HEK293 (cell line): ENCODE data around the gene MRPS18A.

Experiments
- FEZF1 ChIP-seq: fragments of 450-650 bp; formaldehyde crosslinking; IDR thresholded peaks from 2 replicates; pipeline ENCODE4 v1.5.1; 2016; ENCODE audit warnings: missing biosample characterization, missing genetic modification characterization
- PATZ1 ChIP-seq: fragments of 450-650 bp; formaldehyde crosslinking; IDR thresholded peaks from 2 replicates; pipeline ENCODE4 v1.5.1; 2016; ENCODE audit warnings: missing biosample characterization, missing genetic modification characterization
- PRDM10 ChIP-seq: fragments of 450-650 bp; formaldehyde crosslinking; IDR thresholded peaks from 2 replicates; pipeline ENCODE4 v1.5.1; 2016; ENCODE audit warnings: missing biosample characterization, missing genetic modification characterization
- RBAK ChIP-seq: fragments of 450-650 bp; formaldehyde crosslinking; IDR thresholded peaks from 2 replicates; pipeline ENCODE4 v1.5.1; 2016; ENCODE audit warnings: missing biosample characterization, missing genetic modification characterization
- ZBTB1 ChIP-seq: fragments of 450-650 bp; formaldehyde crosslinking; IDR thresholded peaks from 2 replicates; pipeline ENCODE4 v1.5.1; 2016; ENCODE audit warnings: missing biosample characterization, missing genetic modification characterization
- ZNF169 ChIP-seq: fragments of 450-650 bp; formaldehyde crosslinking; IDR thresholded peaks from 2 replicates; pipeline ENCODE4 v1.5.1; 2016; ENCODE audit warnings: missing biosample characterization, missing genetic modification characterization
- ZNF19 ChIP-seq: fragments of 450-650 bp; formaldehyde crosslinking; IDR thresholded peaks from 2 replicates; pipeline ENCODE4; 2016; ENCODE audit warnings: missing biosample characterization, missing genetic modification characterization, low read depth
- ZNF214 ChIP-seq: fragments of 450-650 bp; formaldehyde crosslinking; IDR thresholded peaks from 2 replicates; pipeline ENCODE4 v1.5.1; 2017; ENCODE audit warnings: missing biosample characterization, mild to moderate bottlenecking, missing genetic modification characterization, borderline replicate concordance
- ZNF221 ChIP-seq: fragments of 450-650 bp; formaldehyde crosslinking; IDR thresholded peaks from 2 replicates; pipeline ENCODE4 v1.5.1; 2017; ENCODE audit warnings: missing biosample characterization, missing genetic modification characterization, borderline replicate concordance
- ZNF223 ChIP-seq: fragments of 450-650 bp; formaldehyde crosslinking; IDR thresholded peaks from 2 replicates; pipeline ENCODE4 v1.5.1; 2016; ENCODE audit warnings: missing biosample characterization, missing genetic modification characterization
- ZNF266 ChIP-seq: fragments of 450-650 bp; formaldehyde crosslinking; IDR thresholded peaks from 2 replicates; pipeline ENCODE4 v1.5.1; 2016; ENCODE audit warnings: missing biosample characterization, missing genetic modification characterization, low read depth
- ZNF280C ChIP-seq: fragments of 450-650 bp; formaldehyde crosslinking; IDR thresholded peaks from 2 replicates; pipeline ENCODE4 v1.5.1; 2016; ENCODE audit warnings: missing biosample characterization, missing genetic modification characterization
- ZNF280D ChIP-seq: fragments of 450-650 bp; formaldehyde crosslinking; IDR thresholded peaks from 2 replicates; pipeline ENCODE4 v1.5.1; 2016; ENCODE audit warnings: missing biosample characterization, missing genetic modification characterization
- ZNF292 ChIP-seq: fragments of 450-650 bp; formaldehyde crosslinking; IDR thresholded peaks from 2 replicates; pipeline ENCODE4 v1.5.1; 2016; ENCODE audit warnings: low read depth, missing biosample characterization, missing genetic modification characterization, borderline replicate concordance
- ZNF366 ChIP-seq: fragments of 450-650 bp; formaldehyde crosslinking; conservative IDR thresholded peaks from 2 replicates; pipeline ENCODE4 v1.5.1; 2016; ENCODE audit warnings: missing biosample characterization, missing genetic modification characterization
- ZNF449 ChIP-seq: fragments of 450-650 bp; formaldehyde crosslinking; IDR thresholded peaks from 2 replicates; pipeline ENCODE4 v1.5.1; 2017; ENCODE audit warnings: missing biosample characterization, mild to moderate bottlenecking, missing genetic modification characterization, moderate library complexity
- ZNF501 ChIP-seq: fragments of 450-650 bp; formaldehyde crosslinking; IDR thresholded peaks from 2 replicates; pipeline ENCODE4 v1.5.1; 2016; ENCODE audit warnings: missing biosample characterization, missing genetic modification characterization
- ZNF514 ChIP-seq: fragments of 450-650 bp; formaldehyde crosslinking; IDR thresholded peaks from 2 replicates; pipeline ENCODE4 v1.5.1; 2016; ENCODE audit warnings: missing biosample characterization, missing genetic modification characterization
- ZNF548 ChIP-seq: fragments of 450-650 bp; formaldehyde crosslinking; IDR thresholded peaks from 2 replicates; pipeline ENCODE4 v1.5.1; 2016; ENCODE audit warnings: missing biosample characterization, missing genetic modification characterization
- ZNF571 ChIP-seq: fragments of 450-650 bp; formaldehyde crosslinking; IDR thresholded peaks from 2 replicates; pipeline ENCODE4 v1.5.0; 2017; ENCODE audit warnings: missing biosample characterization, missing genetic modification characterization
- ZNF610 ChIP-seq: fragments of 450-650 bp; formaldehyde crosslinking; IDR thresholded peaks from 2 replicates; pipeline ENCODE4 v1.5.1; 2016; ENCODE audit warnings: missing biosample characterization, missing genetic modification characterization, borderline replicate concordance
- ZNF660 ChIP-seq: fragments of 450-650 bp; IDR thresholded peaks from 2 replicates; pipeline ENCODE4 v1.5.1; 2018; ENCODE audit warnings: missing biosample characterization, mild to moderate bottlenecking, missing genetic modification characterization
- ZNF776 ChIP-seq: fragments of 450-650 bp; formaldehyde crosslinking; IDR thresholded peaks from 2 replicates; pipeline ENCODE4 v1.5.0; 2017; ENCODE audit warnings: missing biosample characterization, missing genetic modification characterization, borderline replicate concordance

The MRPS18A gene

GRCh38 chr6:43669922-43670622 is 17.5 kb downstream of the MRPS18A start (continued):
- TF ChIP-seq ZNF548 (tag by site-specific recombination): no peak
- TF ChIP-seq ZBTB1: no peak
- no peak for TF ChIP-seq ZNF660 (tag by site-specific recombination)
- TF ChIP-seq ZNF776 (tag by site-specific recombination): no peak
- TF ChIP-seq ZNF280C (tag by site-specific recombination): no peak
- no peak for TF ChIP-seq ZNF169 (tag by site-specific recombination)
- 0 out of 2 replicates have a peak, but pooled peaks have one; percentile 22 for TF ChIP-seq PATZ1 (tag by site-specific recombination)
- TF ChIP-seq RBAK (tag by site-specific recombination): no peak
- no peak for TF ChIP-seq ZNF19
- no peak for TF ChIP-seq ZNF501 (tag by site-specific recombination)
- no peak for TF ChIP-seq ZNF266
- TF ChIP-seq ZNF292: no peak
- no peak for TF ChIP-seq ZNF223 (tag by site-specific recombination)
- TF ChIP-seq ZNF366 (tag by site-specific recombination): no peak
- no peak for TF ChIP-seq ZNF214 (tag by site-specific recombination)
- peak; percentile 98 for TF ChIP-seq PRDM10 (tag by site-specific recombination)
- no peak for TF ChIP-seq FEZF1 (tag by site-specific recombination)
- TF ChIP-seq ZNF610 (tag by site-specific recombination): no peak
- peak; percentile 78 for TF ChIP-seq ZNF449 (tag by site-specific recombination)
- TF ChIP-seq ZNF221 (tag by site-specific recombination): no peak
- TF ChIP-seq ZNF571 (tag by site-specific recombination): no peak
- no peak for TF ChIP-seq ZNF280D (tag by site-specific recombination)
- no peak for TF ChIP-seq ZNF514
